Kidney (tissue), 14 donors: ENCODE results near the gene GRK6. TPM values are rescaled to one million over a fixed set of nuclear protein-coding genes. Genes with fewer than 3 reads are reported as not detected.

Experiments used
- DNase-seq, 5 donors: peaks; one replicate each; pipeline ENCODE4 v3.0.0-alpha.2; 2013 to 2020
- FAIRE-seq: peaks from 2 replicates; lab custom pipeline; 2012; peaks lifted over from hg19 to GRCh38; lab: Jason Lieb, UNC
- H3K27ac ChIP-seq, 2 donors: one replicate each; pipeline ENCODE4 v1.7.0; 2013; ENCODE audit warnings: low read depth in 2 of 2, low read length in 2 of 2, inconsistent platforms in 1 of 2
- H3K27me3 ChIP-seq: one replicate; pipeline ENCODE4 v1.7.1; 2013; ENCODE audit warnings: low read length, inconsistent platforms; ENCODE audit not compliant: control insufficient read depth, insufficient read depth
- H3K36me3 ChIP-seq, 3 donors: one replicate each; pipeline versions ENCODE4 v1.7.0 to v1.7.1; 2013; ENCODE audit warnings: low read length in 3 of 3, control low read depth in 1 of 3, inconsistent platforms in 1 of 3; ENCODE audit not compliant: insufficient read depth in 3 of 3, control insufficient read depth in 2 of 3
- H3K4me1 ChIP-seq, 3 donors: one replicate each; pipeline versions ENCODE4 v1.7.0 to v1.7.1; 2013; ENCODE audit warnings: low read length in 3 of 3, inconsistent platforms in 1 of 3, low read depth in 1 of 3; ENCODE audit not compliant: control insufficient read depth in 2 of 3, insufficient read depth in 2 of 3
- H3K4me3 ChIP-seq, 3 donors: one replicate each; pipeline versions ENCODE4 v1.7.0 to v1.8.1; 2013; ENCODE audit warnings: low read length in 3 of 3, control low read depth in 1 of 3, inconsistent platforms in 1 of 3
- H3K9ac ChIP-seq, 3 donors: one replicate each; pipeline versions ENCODE4 v1.7.0 to v1.7.1; 2013; ENCODE audit warnings: low read length in 3 of 3, control low read depth in 1 of 3, inconsistent platforms in 1 of 3
- H3K9me3 ChIP-seq, 3 donors: one replicate each; pipeline versions ENCODE4 v1.7.0 to v1.7.1; 2013; ENCODE audit warnings: low read length in 3 of 3, control low read depth in 1 of 3, inconsistent platforms in 1 of 3; ENCODE audit not compliant: control insufficient read depth in 2 of 3, insufficient read depth in 1 of 3
- intact Hi-C: fragments of 100-400 bp; cut with DNase I; formaldehyde crosslinking; loops from one replicate; pipeline ENCODE4 v1.11.1; 2022
- polyA plus RNA-seq: library from polyadenylated mRNA; stranded (reverse); fragments of 350-450 nt; fragmentation: Illumina TruSeq; extraction: RNeasy Lipid Tissue Mini Kit (QIAGEN cat#74804); gene quantifications from one replicate; pipeline ENCODE4 v1.2.3, GENCODE V29; 2014; ENCODE audit warnings: low read depth, low replicate concordance; ENCODE audit not compliant: insufficient read depth
- total RNA-seq: library from RNA; stranded (reverse); fragmentation: NEBNext Ultra II Directional; extraction: Animal tissue kit (Norgen Biotek cat#: 25700); gene quantifications from one replicate; pipeline ENCODE4 v1.2.1, GENCODE V29; 2021
- TF ChIP-seq, protein P1 (sequence below): IDR thresholded peaks from 3 replicates; pipeline ENCODE4 v1.5.1; 2012; ENCODE audit warnings: mild to moderate bottlenecking, moderate library complexity, borderline replicate concordance; ENCODE audit not compliant: insufficient read depth; ENCODE audit errors: extremely low read depth
- donor health status: control.
- donor health status: control.
- donor health status: control.
- donor health status: control.
- donor health status: control.
- donor health status: DM: yes; HTN: yes; CAD: no.
- donor health status: Normal renal cell carcinoma (clear cell type).

The GRK6 gene
- total and polyA plus RNA-seq, 2 donors from 2014 or later, result 9.6 to 37.8 TPM

DNA sequence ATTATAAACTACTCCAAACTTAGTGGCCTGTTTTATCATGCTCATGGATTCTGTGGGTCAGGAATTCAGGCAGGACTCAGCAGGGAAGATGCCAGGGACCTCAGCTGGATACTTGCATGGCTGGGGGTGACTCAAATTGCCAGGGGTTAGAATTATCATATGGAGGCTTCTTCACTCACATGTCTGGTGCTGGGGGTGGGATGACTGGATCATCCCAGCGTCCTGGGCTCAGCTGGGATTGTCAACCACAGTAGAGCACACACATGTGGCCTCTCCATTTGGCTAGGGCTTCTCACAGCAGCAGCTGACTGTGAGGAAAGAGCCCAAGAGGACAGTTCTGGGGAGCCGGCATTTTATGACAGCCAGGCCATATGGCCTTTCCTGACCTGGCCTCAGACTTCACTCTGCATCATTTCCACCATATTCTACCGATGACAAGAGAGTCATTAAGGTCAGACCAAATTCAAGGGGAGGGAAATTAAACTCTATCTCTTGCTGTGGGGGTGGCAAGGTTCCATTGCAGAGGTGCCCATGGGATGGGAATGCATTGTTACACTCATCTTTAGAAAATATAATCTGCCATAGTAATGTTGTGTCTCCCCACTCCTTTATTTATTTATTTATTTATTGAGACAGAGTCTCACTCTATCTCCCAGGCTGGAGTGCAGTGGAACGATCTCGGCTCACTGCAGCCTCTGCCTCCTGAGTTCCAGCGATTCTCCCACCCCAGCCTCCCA, 5.2 kb upstream of the GRK6 start:
- no peak for FAIRE-seq
- H3K9me3 ChIP-seq, result no peaks in the 10 kb centered on the region
- no peaks in the 10 kb centered on the region for H3K36me3 ChIP-seq
- TF ChIP-seq, protein P1, sequence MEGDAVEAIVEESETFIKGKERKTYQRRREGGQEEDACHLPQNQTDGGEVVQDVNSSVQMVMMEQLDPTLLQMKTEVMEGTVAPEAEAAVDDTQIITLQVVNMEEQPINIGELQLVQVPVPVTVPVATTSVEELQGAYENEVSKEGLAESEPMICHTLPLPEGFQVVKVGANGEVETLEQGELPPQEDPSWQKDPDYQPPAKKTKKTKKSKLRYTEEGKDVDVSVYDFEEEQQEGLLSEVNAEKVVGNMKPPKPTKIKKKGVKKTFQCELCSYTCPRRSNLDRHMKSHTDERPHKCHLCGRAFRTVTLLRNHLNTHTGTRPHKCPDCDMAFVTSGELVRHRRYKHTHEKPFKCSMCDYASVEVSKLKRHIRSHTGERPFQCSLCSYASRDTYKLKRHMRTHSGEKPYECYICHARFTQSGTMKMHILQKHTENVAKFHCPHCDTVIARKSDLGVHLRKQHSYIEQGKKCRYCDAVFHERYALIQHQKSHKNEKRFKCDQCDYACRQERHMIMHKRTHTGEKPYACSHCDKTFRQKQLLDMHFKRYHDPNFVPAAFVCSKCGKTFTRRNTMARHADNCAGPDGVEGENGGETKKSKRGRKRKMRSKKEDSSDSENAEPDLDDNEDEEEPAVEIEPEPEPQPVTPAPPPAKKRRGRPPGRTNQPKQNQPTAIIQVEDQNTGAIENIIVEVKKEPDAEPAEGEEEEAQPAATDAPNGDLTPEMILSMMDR, result no peak
- intact Hi-C loops, result no loop called here
- H3K27ac ChIP-seq, result no peak overlapping the region
- no peak for DNase-seq
- peaks cover 0 to 9% (median 5%) of the 10 kb centered on the region in 3 donors for H3K4me1 ChIP-seq
- H3K27me3 ChIP-seq, result no peaks in the 10 kb centered on the region
- no peak overlapping the region for H3K9ac ChIP-seq
- H3K4me3 ChIP-seq, result no peak overlapping the region

GRCh38 chr5:177423671-177424070, 2.8 kb upstream of the GRK6 start:
- Histone ChIP-seq H3K4me3 (no peak overlapping the region), H3K27me3 (no peaks in the 10 kb centered on the region), H3K27ac (no peak overlapping the region), H3K9ac (no peak overlapping the region), H3K9me3 (no peaks in the 10 kb centered on the region), H3K4me1 (peaks cover 3 to 17% (median 16%) of the 10 kb centered on the region in 3 donors), H3K36me3 (no peaks in the 10 kb centered on the region)
- TF ChIP-seq, protein P1, result no peak
- intact Hi-C loops, result no loop called here
- FAIRE-seq (no peak), DNase-seq (no peak)

DNA sequence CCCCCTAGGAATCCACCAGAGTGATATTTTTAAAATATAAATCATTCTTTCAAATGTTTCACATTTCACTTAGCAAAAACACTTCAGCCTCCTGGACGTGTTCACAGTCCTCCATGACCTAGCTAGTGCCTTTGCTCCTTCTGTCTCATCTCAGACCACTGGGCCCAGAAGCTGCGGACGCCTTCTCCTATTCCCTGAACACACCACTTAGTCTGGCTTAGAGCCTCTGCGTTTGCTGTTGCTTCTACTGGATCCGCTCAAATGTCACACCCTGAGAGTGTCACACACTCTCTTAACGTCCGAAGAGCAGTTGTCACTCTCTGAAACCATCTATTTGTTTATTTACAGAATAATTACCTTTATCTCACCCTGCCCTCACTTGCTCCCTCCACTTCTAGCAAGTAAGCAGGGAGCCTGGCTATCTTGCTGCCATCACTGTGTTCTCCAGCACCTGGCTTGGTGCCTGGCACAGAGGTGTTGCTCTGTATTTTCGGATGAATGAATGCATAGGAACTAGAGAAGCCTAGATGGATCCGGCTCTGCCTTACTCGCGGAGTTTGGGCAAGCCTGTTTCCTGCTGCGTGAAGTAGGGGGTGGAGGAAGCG, 1.2 kb upstream of the GRK6 start:
- DNase-seq (no peak), FAIRE-seq (no peak)
- intact Hi-C loops, result no loop called here
- H3K4me1 ChIP-seq, result peaks cover 3 to 17% (median 16%) of the 10 kb centered on the region in 3 donors
- no peaks in the 10 kb centered on the region for H3K9me3 ChIP-seq
- H3K27me3 ChIP-seq, result no peaks in the 10 kb centered on the region
- H3K36me3 ChIP-seq, result peaks cover 0 to 2% (median 0%) of the 10 kb centered on the region in 3 donors
- TF ChIP-seq, protein P1, result no peak
- H3K9ac ChIP-seq, result peak overlapping the region; percentile 40 to 61 (median 44)
- H3K4me3 ChIP-seq, result peak overlapping the region; percentile 69 to 75 (median 71)
- peak overlapping the region; percentile 98 for H3K27ac ChIP-seq
